K562 (cell line): ENCODE results near the gene VSIG2. TPM values are rescaled to one million over a fixed set of nuclear protein-coding genes. Genes with fewer than 3 reads are reported as not detected.

ENCODE experiments used
- ATAC-seq: fragments of 200-7000 bp; cut with Tn5 transposase; 3 replicates; pipeline ENCODE4 v1.9.1; 2020; ENCODE audit warnings: moderate library complexity
- BruUV-seq: library from RNA; stranded (reverse); fragments of 400-500 nt; replicated peaks from 2 replicates; lab custom pipeline; 2021; lab: Mats Ljungman, UMichigan
- CTCF ChIA-PET: fragments of 300-600 bp; formaldehyde crosslinking; extraction: SDS; loops from one replicate; lab custom pipeline; 2021; ENCODE audit warnings: low intra/inter-chr PET ratio; lab: Yijun Ruan, JAX
- POLR2A ChIA-PET: fragments of 300-600, 350-650 bp; sonication (Branson Sonifier 250); formaldehyde crosslinking; extraction: SDS; loops from one replicate; lab custom pipeline; 2021; ENCODE audit warnings: antibody characterized with exemption, inconsistent platforms; lab: Yijun Ruan, JAX
- DNase-seq, 4 experiments: peaks; one replicate each; pipeline versions ENCODE4 v3.0.0 to v3.0.0-alpha.2; 2011 to 2018; ENCODE audit warnings: low spot score in 3 of 4, mixed read lengths in 3 of 4; ENCODE audit errors: extremely low read depth in 1 of 4
- FAIRE-seq: peaks from 2 replicates; lab custom pipeline; 2011; peaks lifted over from hg19 to GRCh38; lab: Jason Lieb, UNC
- H2AFZ ChIP-seq: 2 replicates; pipeline ENCODE4 v1.6.0; 2011; ENCODE audit warnings: low read depth, low read length, control low read depth, inconsistent platforms
- H3K27ac ChIP-seq: fragments of 200-600 bp; 3 replicates; pipeline ENCODE4 v1.8.0; 2011; ENCODE audit warnings: low read depth, mild to moderate bottlenecking, control low read depth, inconsistent platforms, low read length, moderate library complexity, mixed read lengths; ENCODE audit errors: extremely low read depth
- H3K27me3 ChIP-seq, 2 experiments: fragments of 300-600 bp in 1 of 2; 2 replicates in 1 of 2; 3 replicates in 1 of 2; pipeline versions ENCODE4 v1.6.0 to v1.8.0; 2011; ENCODE audit warnings: inconsistent platforms in 2 of 2, low read length in 2 of 2, mild to moderate bottlenecking in 1 of 2, mixed read lengths in 1 of 2, moderate library complexity in 1 of 2; ENCODE audit not compliant: control insufficient read depth in 2 of 2, insufficient read depth in 2 of 2
- H3K36me3 ChIP-seq: fragments of 300-600 bp; 3 replicates; pipeline ENCODE4 v1.8.0; 2011; ENCODE audit warnings: mild to moderate bottlenecking, low read length, inconsistent platforms; ENCODE audit not compliant: control insufficient read depth, insufficient read depth
- H3K4me1 ChIP-seq, 2 experiments: fragments of 200-600 bp in 1 of 2; replicated peaks in 1 of 2; 2 replicates in 1 of 2; 3 replicates in 1 of 2; pipeline versions ENCODE4 v1.5.1 to v1.8.0; 2011; ENCODE audit warnings: inconsistent platforms in 2 of 2, low read length in 2 of 2, mild to moderate bottlenecking in 1 of 2, mixed read lengths in 1 of 2, moderate library complexity in 1 of 2; ENCODE audit not compliant: control insufficient read depth in 2 of 2, insufficient read depth in 2 of 2
- H3K4me2 ChIP-seq: 2 replicates; pipeline ENCODE4 v1.6.1; 2011; ENCODE audit warnings: low read length, control low read depth, inconsistent platforms, mixed read lengths; ENCODE audit not compliant: insufficient read depth
- H3K4me3 ChIP-seq: fragments of 200-600 bp; sonication (generic), shearing (Covaris generic); 2 replicates; pipeline ENCODE4 v1.5.1; 2016; ENCODE audit warnings: control low read depth, inconsistent platforms
- H3K79me2 ChIP-seq: fragments of 200-600 bp; 3 replicates; pipeline ENCODE4 v1.8.0; 2011; ENCODE audit warnings: low read length, inconsistent platforms; ENCODE audit not compliant: control insufficient read depth, insufficient read depth
- H3K9ac ChIP-seq, 2 experiments: 2 replicates each; pipeline versions ENCODE4 v1.6.0 to v1.6.1; 2011; ENCODE audit warnings: low read depth in 2 of 2, low read length in 2 of 2, control low read depth in 1 of 2, inconsistent platforms in 1 of 2, mild to moderate bottlenecking in 1 of 2, mixed read lengths in 1 of 2; ENCODE audit not compliant: insufficient read depth in 1 of 2
- H3K9me1 ChIP-seq: one replicate; pipeline ENCODE4 v1.6.0; 2011; ENCODE audit warnings: inconsistent platforms, mild to moderate bottlenecking, low read length, moderate library complexity; ENCODE audit not compliant: control insufficient read depth, insufficient read depth
- H3K9me3 ChIP-seq: replicated peaks from 2 replicates; pipeline ENCODE4 v1.5.1; 2011; ENCODE audit warnings: low read depth, low read length, inconsistent platforms; ENCODE audit not compliant: control insufficient read depth, insufficient read depth
- H4K20me1 ChIP-seq: replicated peaks from 2 replicates; pipeline ENCODE4 v1.6.1; 2011; ENCODE audit warnings: low read length, inconsistent platforms, mixed read lengths; ENCODE audit not compliant: control insufficient read depth, insufficient read depth
- BMI1 ChIP-seq: fragments of 150-350 bp; IDR thresholded peaks from 2 replicates; pipeline ENCODE4 v1.6.1; 2014; ENCODE audit warnings: low read length
- CLOCK ChIP-seq: fragments of 250-450 bp; sonication (Bioruptor Pico); IDR thresholded peaks from 2 replicates; pipeline ENCODE4 v1.4.0; 2020; ENCODE audit warnings: mild to moderate bottlenecking, moderate library complexity, borderline replicate concordance
- DDX20 ChIP-seq: fragments of 450-650 bp; IDR thresholded peaks from 2 replicates; pipeline ENCODE4 v1.6.1; 2016; ENCODE audit warnings: missing genetic modification characterization, low read depth, mild to moderate bottlenecking, missing compliant biosample characterization, moderate library complexity
- MXD1 ChIP-seq: fragments of 250-450 bp; sonication (Bioruptor Pico); IDR thresholded peaks from 2 replicates; pipeline ENCODE4 v1.8.0; 2021; ENCODE audit warnings: borderline replicate concordance, mild to moderate bottlenecking, moderate library complexity; ENCODE audit not compliant: poor library complexity, severe bottlenecking
- NFYB ChIP-seq: IDR thresholded peaks from 2 replicates; pipeline ENCODE4 v1.6.1; 2011; ENCODE audit warnings: mild to moderate bottlenecking, moderate library complexity; ENCODE audit not compliant: insufficient read length; ENCODE audit errors: extremely low read depth
- RBM25 ChIP-seq: fragments of 200-400 bp; formaldehyde crosslinking; IDR thresholded peaks from 2 replicates; pipeline ENCODE4 v1.6.1; 2018; ENCODE audit warnings: low read length, low read depth, moderate library complexity; ENCODE audit not compliant: severe bottlenecking
- SMAD3 ChIP-seq: fragments of 450-650 bp; formaldehyde crosslinking; conservative IDR thresholded peaks from 2 replicates; pipeline ENCODE4 v1.4.0; 2020; ENCODE audit warnings: mild to moderate bottlenecking
- TSHZ1 ChIP-seq: fragments of 250-450 bp; sonication (Bioruptor Pico); IDR thresholded peaks from 2 replicates; pipeline ENCODE4 v1.4.0; 2020; ENCODE audit warnings: mild to moderate bottlenecking, moderate library complexity
- ZNF12 ChIP-seq: sonication (generic); formaldehyde crosslinking; IDR thresholded peaks from 2 replicates; pipeline ENCODE4 v1.4.0; 2020; ENCODE audit warnings: mild to moderate bottlenecking, missing genetic modification reagents
- ZNF175 ChIP-seq: fragments of 200-800 bp; sonication (Bioruptor generic); IDR thresholded peaks from 2 replicates; pipeline ENCODE4 v1.6.1; 2016; ENCODE audit warnings: low read depth, mild to moderate bottlenecking, missing genetic modification characterization, missing compliant biosample characterization
- ZNF445 ChIP-seq: fragments of 250-450 bp; sonication (Bioruptor Pico); IDR thresholded peaks from 2 replicates; pipeline ENCODE4 v1.4.0; 2020; ENCODE audit warnings: low read depth, mild to moderate bottlenecking, moderate library complexity
- ZNF639 ChIP-seq, 2 experiments: fragments of 200-800 bp in 1 of 2; sonication (Bioruptor generic) in 1 of 2; sonication (generic) in 1 of 2; formaldehyde crosslinking in 1 of 2; IDR thresholded peaks in 1 of 2; conservative IDR thresholded peaks in 1 of 2; 2 replicates each; pipeline versions ENCODE4 v1.5.0 to v1.6.1; 2016 to 2020; ENCODE audit warnings: missing compliant biosample characterization in 1 of 2, missing genetic modification characterization in 1 of 2, missing genetic modification reagents in 1 of 2
- WGBS: fragments of 100-300 bp; shearing (Covaris generic); methylation state at CpG from one replicate; pipeline ENCODE4 v1.1.6; 2016; ENCODE audit warnings: low coverage, mixed read lengths; ENCODE audit not compliant: insufficient coverage; ENCODE audit errors: missing lambda C conversion rate; 5-methylcytosine and 5-hydroxymethylcytosine counted together
- in situ Hi-C: fragments of 300-500 bp; cut with MboI; formaldehyde crosslinking; loops from 4 replicates; pipeline ENCODE4 v1.15.0; 2018; ENCODE audit warnings: inconsistent platforms, mixed read lengths
- intact Hi-C: fragments of 100-400 bp; cut with micrococcal nuclease; formaldehyde crosslinking; loops from 2 replicates; pipeline ENCODE4 v1.14.2; 2022
- polyA plus RNA-seq, 8 experiments: library from polyadenylated mRNA; depleted of rRNA in 4 of 8; stranded (reverse) in 5 of 8; unstranded in 3 of 8; fragments of >200 nt; fragmentation: Nextera tagmentation in 2 of 8; fragmentation: Illumina TruSeq in 1 of 8; extraction: Ambion mirVana in 2 of 8; extraction: Trizol in 1 of 8; gene quantifications; 2 replicates each; pipeline versions ENCODE4 v1.2.1 to v1.2.3, GENCODE V29; 2011 to 2014; ENCODE audit warnings: inconsistent platforms in 1 of 8, missing spikeins in 1 of 8
- total RNA-seq, 7 experiments: library from RNA; depleted of rRNA in 6 of 7; stranded (reverse); fragments of >200 nt in 6 of 7; fragmentation: Illumina TruSeq in 2 of 7; extraction: Trizol in 2 of 7; gene quantifications; 2 replicates each; pipeline versions ENCODE4 v1.2.1 to v1.2.3, GENCODE V29; 2011 to 2021; ENCODE audit warnings: low replicate concordance in 1 of 7

The VSIG2 gene
- total and polyA plus RNA-seq, 9 of the 15 experiments (the other 6 are each of a cell fraction or from before 2014, with no cell fraction given): not detected

- TF ChIP-seq ZNF445 (CRISPR knock-in tag) (no peak), BMI1 (no peak), RBM25 (no peak)
- TF ChIP-seq, all 486 proteins: peak for 0
These were observed 22.5 kb downstream of the VSIG2 start (continued) for GRCh38 chr11:124729571-124729970.

- DNase-seq: no peak
- TF ChIP-seq ZNF639 (CRISPR knock-in tag; conservative IDR thresholded peaks at IDR 0.05 in 1 of 2, IDR thresholded peaks at IDR 0.05 in 1 of 2) (no peak), ZNF12 (CRISPR knock-in tag) (no peak), CLOCK (CRISPR knock-in tag) (no peak), ZNF175 (CRISPR knock-in tag) (no peak), DDX20 (tag) (no peak), MXD1 (no peak), NFYB (no peak), TSHZ1 (CRISPR knock-in tag) (no peak), SMAD3 (no peak)
These were observed 23.9 kb downstream of the VSIG2 start for GRCh38 chr11:124728134-124728533.

More at GRCh38 chr11:124728134-124728533, 23.9 kb downstream of the VSIG2 start:
- intact Hi-C loops (no loop called here), in situ Hi-C loops (no loop called here)
- peaks cover 14 to 40% of the 10 kb centered on the region in 2 experiments; a peak in 4 of 5 replicates for H3K27me3 ChIP-seq
- H3K79me2 ChIP-seq: no peaks in the 10 kb centered on the region
- POLR2A ChIA-PET: no interaction called here
- CTCF ChIA-PET: no interaction called here
- no peaks in the 10 kb centered on the region for H3K9me1 ChIP-seq
- FAIRE-seq: no peak
- no peak overlapping the region for H3K27ac ChIP-seq
- no peaks in the 10 kb centered on the region for H3K9me3 ChIP-seq
- WGBS: 0% methylated on average over 2 of the region's 2 CpGs
- no peak overlapping the region for H3K4me2 ChIP-seq
- H4K20me1 ChIP-seq: 0 out of 2 replicates have a peak, but pooled peaks cover 3% of the 10 kb centered on the region
- no peak for ATAC-seq
- H2AFZ ChIP-seq: no peak overlapping the region
- no peak overlapping the region for H3K9ac ChIP-seq
- no peaks in the 10 kb centered on the region for H3K36me3 ChIP-seq
- H3K4me3 ChIP-seq: no peak overlapping the region
- BruUV-seq: no TSS peak
- H3K4me1 ChIP-seq: no peaks in the 10 kb centered on the region; a peak in 1 of 5 replicates
